ENCODE results near the gene MAML1. TPM values are rescaled to one million over a fixed set of nuclear protein-coding genes. Genes with fewer than 3 reads are reported as not detected.

The MAML1 gene
- total and polyA plus RNA-seq, 2 donors (not counting 1 experiment from before 2014, with no cell fraction given): 12.0 to 50.6 TPM

DNA sequence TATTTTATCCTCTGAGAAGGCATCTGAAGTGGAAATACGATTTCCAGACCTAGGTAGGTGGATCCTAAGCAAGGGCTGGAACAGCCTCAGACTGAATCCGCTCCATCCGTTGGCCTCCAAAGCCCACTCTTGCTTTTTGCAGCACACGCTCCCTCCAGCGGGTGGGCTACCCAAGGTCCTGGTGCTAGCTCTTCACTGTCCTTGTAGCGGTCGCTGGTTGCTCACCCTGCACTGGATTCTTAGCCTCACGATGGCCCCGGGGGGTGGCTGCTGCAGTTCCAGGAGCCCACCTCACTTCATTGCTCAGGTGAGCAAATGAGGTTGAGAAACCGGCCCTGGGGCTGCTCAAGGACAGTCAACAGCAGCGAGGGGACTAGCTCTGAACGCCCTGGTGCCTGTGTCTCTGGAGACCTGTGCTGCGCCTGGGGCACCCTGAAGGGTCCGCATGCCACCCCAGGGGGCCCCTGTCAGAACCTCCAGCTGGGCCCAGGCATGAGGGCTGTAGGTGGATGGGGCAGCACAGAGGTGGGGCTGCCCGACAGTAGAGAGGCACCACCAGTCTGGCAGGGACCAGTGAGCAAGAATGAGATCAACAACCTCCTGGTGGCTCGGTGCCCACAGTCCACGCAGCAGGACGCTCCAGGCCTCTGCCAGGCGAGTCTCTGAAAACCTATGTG is 69.7 kb downstream of the MAML1 start:
- POLR2A ChIA-PET: interaction anchor here (0.6 to 1.6 kb wide), 6 partner anchors 18 to 1173 kb away, joined by 3 to 21 read pairs (median 3); partner anchors contain the start of genes MRNIP and SQSTM1
- no peaks in the 10 kb centered on the region for H3K27me3 ChIP-seq (replicated peaks in 1 of 4; ENCODE audit: control extremely low read depth in 1 of 4, control insufficient read depth in 3 of 4, insufficient read depth in 4 of 4, low read length in 3 of 4)
- Mint-ChIP-seq H3K27me3 (no peaks in the 10 kb centered on the region), H3K4me3 (no peak overlapping the region), H3K4me1 (peaks cover 30% of the 10 kb centered on the region), H3K27ac (no peak overlapping the region), H3K9me3 (ENCODE audit: insufficient read depth) (no peaks in the 10 kb centered on the region)
- CTCF ChIA-PET: interaction anchor here (0.6 to 2.6 kb wide), 35 partner anchors 9 to 290 kb away, joined by 3 to 35 read pairs (median 5); partner anchors contain the start of genes LTC4S, MRNIP, SQSTM1 and TBC1D9B
- WGBS (ENCODE audit: insufficient coverage): 98% methylated on average over 19 of the region's 19 CpGs
- no peak overlapping the region for H3K27ac ChIP-seq (ENCODE audit: low read length in 2 of 2)
- peaks cover 0 to 31% of the 10 kb centered on the region in 2 experiments for H3K36me3 ChIP-seq (replicated peaks in 1 of 2; ENCODE audit: control extremely low read depth in 1 of 2, control insufficient read depth in 1 of 2, extremely low read depth in 1 of 2, insufficient read depth in 2 of 2, low read length in 1 of 2)
- H3K79me2 ChIP-seq (ENCODE audit: control insufficient read depth, insufficient read depth, low read length): peaks cover 39% of the 10 kb centered on the region
- no peak overlapping the region for H2AFZ ChIP-seq (ENCODE audit: insufficient read depth, low read depth, low read length, poor library complexity, severe bottlenecking)
- H4K20me1 ChIP-seq (ENCODE audit: control insufficient read depth, insufficient read depth, low read length, poor library complexity, severe bottlenecking): peaks cover 62% of the 10 kb centered on the region
- peaks cover 28 to 36% of the 10 kb centered on the region in 2 donors for H3K4me1 ChIP-seq (ENCODE audit: control insufficient read depth in 2 of 2, insufficient read depth in 2 of 2, low read length in 2 of 2)
- no peak overlapping the region for H3K9ac ChIP-seq (ENCODE audit: low read length)
- ATAC-seq (ENCODE audit: low read depth): no peak
- peak; percentile 17 for DNase-seq
- no peaks in the 10 kb centered on the region for H3K9me3 ChIP-seq (ENCODE audit: control extremely low read depth in 1 of 3, control insufficient read depth in 2 of 3, insufficient read depth in 1 of 3, low read length in 2 of 3)
- TF ChIP-seq EZH2 (IDR thresholded peaks at IDR 0.05; ENCODE audit: borderline replicate concordance, insufficient read depth, low read depth, low read length, poor library complexity, severe bottlenecking): no peak
- TF ChIP-seq, protein P1, sequence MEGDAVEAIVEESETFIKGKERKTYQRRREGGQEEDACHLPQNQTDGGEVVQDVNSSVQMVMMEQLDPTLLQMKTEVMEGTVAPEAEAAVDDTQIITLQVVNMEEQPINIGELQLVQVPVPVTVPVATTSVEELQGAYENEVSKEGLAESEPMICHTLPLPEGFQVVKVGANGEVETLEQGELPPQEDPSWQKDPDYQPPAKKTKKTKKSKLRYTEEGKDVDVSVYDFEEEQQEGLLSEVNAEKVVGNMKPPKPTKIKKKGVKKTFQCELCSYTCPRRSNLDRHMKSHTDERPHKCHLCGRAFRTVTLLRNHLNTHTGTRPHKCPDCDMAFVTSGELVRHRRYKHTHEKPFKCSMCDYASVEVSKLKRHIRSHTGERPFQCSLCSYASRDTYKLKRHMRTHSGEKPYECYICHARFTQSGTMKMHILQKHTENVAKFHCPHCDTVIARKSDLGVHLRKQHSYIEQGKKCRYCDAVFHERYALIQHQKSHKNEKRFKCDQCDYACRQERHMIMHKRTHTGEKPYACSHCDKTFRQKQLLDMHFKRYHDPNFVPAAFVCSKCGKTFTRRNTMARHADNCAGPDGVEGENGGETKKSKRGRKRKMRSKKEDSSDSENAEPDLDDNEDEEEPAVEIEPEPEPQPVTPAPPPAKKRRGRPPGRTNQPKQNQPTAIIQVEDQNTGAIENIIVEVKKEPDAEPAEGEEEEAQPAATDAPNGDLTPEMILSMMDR (IDR thresholded peaks at IDR 0.05): no peak
- H3K4me2 ChIP-seq (replicated peaks; ENCODE audit: low read depth, low read length, poor library complexity, severe bottlenecking): no peak overlapping the region
- no peak overlapping the region for H3K4me3 ChIP-seq (ENCODE audit: control extremely low read depth in 1 of 5, extremely low read depth in 1 of 5, insufficient read depth in 1 of 5, low read depth in 2 of 5, low read length in 4 of 5)
- intact Hi-C loops (cut with micrococcal nuclease): loop anchor here (1.0 to 5.0 kb wide), 5 partner anchors 35 to 270 kb away; partner anchors contain the start of genes RNF130 and TBC1D9B

Measured in B cell (primary cell).